Lung microvascular endothelial cell (primary cell): ENCODE measurements around the gene FYN. TPM values are rescaled to one million over a fixed set of nuclear protein-coding genes. Genes with fewer than 3 reads are reported as not detected.
A peak's percentile ranks its signal among the peaks of the same experiment; 100 is the strongest.
"Not testable (repeated sequence)": the region's sequence is repeated elsewhere in the genome, so short reads cannot be mapped to it uniquely, and the experiment has no call there.

Experiments
- DNase-seq, 2 donors: peaks; one replicate each; pipeline versions ENCODE4 v3.0.0 to v3.0.0-alpha.2; 2010; ENCODE audit warnings: low read depth in 2 of 2
- total RNA-seq: library from RNA; depleted of rRNA; stranded (reverse); fragments of >200 nt; gene quantifications from 2 replicates; pipeline ENCODE4 v1.2.1, GENCODE V29; 2014

FYN gene
- 53.4 and 77.0 TPM in 2 replicates for total RNA-seq

DNA sequence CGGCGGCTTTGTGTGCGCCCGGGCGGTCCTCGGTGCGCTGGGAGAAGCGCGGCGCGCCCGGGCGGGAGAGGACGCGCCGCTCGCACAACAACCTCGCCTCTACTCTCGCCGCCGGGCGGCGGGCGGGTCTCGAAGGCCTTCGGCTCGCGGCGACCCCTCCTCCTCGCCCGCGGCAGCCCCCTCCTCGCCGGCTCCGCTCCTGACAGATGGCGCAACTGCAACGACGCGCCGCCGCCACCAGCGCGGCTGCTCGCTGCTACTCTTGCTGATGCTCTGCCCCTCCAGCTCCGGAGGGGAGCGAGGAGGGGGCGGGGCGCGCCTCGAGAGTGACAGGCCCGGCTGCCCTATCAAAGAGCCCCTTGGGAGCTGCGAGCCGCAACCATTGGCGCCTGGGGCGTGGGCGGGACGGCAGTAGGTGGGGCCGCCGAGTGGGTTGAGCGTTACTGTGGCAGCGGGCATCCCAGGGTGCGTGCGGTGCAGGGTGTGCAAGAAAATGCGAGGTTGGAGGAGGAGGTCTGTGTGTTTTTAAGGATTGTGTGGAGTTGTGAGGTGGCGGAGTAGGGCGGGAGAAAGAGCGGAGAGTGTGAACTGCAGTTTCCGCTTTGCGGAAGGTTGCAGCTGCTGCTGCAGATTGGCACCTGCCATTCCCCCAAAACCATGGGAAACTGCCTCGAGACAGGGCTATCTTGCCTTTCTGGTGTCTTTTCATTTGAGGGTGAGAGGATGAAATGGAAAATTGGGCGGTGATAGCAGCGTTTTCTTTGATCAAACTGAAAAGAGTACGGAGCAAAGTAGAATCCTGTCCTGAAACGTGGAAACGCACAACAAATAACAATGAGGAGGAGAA, at the start of gene FYN:
Gene FYN, minus strand, starts transcription at position 275 of the 847 bp plus-strand sequence. CDS start 153,401 bp downstream, outside the sequence.
- peak; percentile 97 to 98 for DNase-seq

DNA sequence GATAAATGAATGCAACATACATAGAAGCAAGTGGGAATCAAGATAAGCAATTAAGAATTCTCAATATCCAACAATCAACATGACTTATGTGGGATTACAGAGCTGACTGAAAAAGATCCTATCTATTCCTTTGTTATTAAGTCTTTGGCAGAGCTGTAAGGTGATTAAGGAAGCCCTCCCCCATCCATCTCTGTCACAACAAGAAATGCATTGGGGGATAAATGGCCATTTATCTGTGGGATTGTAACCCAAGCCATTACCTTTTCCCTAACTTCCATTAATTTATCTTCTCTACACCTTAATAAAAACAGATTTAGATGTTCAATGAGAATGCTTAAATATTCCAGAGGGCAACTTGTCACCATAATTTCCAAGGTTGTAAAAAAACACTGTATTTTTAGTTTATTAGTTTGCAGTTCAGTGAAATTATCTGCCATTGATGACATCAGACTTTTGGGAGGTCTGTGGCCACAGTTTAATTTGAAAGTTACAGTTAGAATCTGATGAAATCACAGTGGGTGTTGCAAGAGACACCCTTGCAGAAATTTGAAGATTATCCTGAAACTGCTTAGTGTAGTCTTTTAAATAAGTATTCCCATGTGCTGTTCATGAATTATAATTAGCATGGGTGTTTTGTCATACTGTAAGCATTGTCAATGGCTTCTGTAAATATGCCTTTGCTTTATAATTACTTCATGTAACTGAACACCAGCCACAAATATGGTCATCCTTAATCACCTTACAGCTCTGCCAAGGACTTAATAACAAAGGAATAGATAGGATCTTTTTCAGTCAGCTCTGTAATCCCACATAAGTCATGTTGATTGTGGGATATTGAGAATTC, 49.4 kb upstream of the FYN start:
- peak in 1 of 2 donors; percentile 3 for DNase-seq

GRCh38 chr6:111921103-111921502, 47.9 kb upstream of the FYN start:
- DNase-seq, result no peak

DNA sequence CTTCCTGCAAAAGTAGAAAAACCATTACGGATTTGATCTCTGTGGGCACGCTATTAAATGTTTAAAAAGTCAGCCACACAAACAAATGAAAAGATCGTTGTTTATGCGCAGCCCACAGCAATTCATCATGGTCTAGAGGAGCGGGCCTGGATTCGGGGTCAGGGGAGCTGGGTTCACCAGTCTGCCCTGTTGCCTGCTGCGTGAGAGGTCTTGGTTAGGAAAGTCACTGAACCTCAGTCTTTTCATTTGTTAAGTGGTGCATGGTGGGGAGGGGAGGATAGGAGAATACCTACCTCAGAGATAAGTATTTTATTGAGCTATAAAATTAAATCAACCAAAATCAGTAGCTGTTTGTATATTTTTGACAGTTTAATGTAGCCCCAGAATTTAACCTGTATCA, 47.3 kb upstream of the FYN start:
- DNase-seq, result no peak

DNA sequence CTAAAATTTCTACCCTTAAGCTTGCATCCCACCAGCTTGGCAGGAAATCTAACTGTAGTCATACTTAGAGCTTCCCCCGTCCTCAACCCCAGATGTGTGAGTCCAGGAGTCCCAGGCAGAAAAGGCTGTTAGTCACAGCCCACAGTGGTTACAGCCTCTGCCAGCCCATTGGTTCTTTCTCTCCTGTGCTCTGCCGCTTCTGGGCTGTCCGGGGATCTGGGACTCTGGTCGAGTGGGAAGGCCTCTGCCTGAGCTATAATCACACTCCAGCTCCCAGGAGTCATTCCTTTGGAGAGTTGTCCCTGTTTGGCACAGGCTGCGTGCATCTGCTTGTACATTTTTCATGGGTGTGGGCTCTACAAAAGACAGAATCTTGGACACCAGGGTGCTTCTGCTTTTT, 45.6 kb upstream of the FYN start:
- peak in 1 of 2 donors; percentile 19 for DNase-seq

DNA sequence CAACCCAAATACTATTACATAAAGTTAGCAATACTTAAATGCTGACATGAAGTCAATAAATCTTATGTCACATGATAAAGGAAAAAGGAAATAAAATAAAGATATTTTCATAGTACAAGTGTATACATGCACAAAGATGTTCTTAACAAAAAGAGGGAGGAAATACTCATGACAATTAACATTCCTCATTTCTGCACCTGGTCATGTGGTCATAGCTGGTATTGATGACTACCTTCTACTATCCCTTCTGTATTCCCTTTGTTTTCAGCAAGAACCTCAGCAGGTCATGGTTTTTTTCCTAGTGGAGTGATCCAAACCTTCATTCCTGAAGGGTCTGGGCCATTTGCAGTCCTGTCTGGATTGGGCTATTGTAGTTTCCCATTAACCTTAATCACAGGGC, 43.5 kb upstream of the FYN start:
- no peak for DNase-seq

GRCh38 chr6:111914617-111915016, 41.4 kb upstream of the FYN start:
- DNase-seq, result no peak

DNA sequence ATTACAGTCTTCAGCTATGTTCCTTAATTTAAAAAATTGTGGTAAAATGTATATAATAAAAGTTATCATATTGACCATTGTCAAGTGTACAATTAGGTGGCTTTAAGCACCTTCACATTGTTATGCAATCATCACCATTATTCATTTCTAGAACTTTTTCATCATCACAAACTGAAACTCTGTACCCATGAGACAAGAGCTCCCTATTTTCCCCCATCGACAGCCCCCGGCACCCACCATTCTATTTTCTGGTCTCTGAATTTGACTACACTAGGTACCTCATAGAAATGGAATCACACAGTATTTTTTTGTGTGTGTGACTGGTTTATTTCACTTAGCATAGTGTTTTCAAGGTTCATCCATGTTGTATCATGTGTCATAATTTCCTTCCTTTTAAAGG, 39.7 kb upstream of the FYN start:
- no peak for DNase-seq

GRCh38 chr6:111911428-111911827, 38.2 kb upstream of the FYN start:
- DNase-seq, result no peak

- no peak for DNase-seq
These were observed 36.0 kb upstream of the FYN start for GRCh38 chr6:111909238-111909637.

- not testable (repeated sequence) for DNase-seq
These were observed 35.1 kb upstream of the FYN start for GRCh38 chr6:111908365-111908764.

- DNase-seq, result no peak
These were observed 27.5 kb upstream of the FYN start for GRCh38 chr6:111900735-111901134.

GRCh38 chr6:111899531-111899930, 26.3 kb upstream of the FYN start:
- no peak for DNase-seq

- no peak for DNase-seq
These were observed 25.2 kb upstream of the FYN start for GRCh38 chr6:111898452-111898851.

GRCh38 chr6:111894951-111895350, 21.7 kb upstream of the FYN start:
- DNase-seq, result peak in 1 of 2 donors; percentile 60

GRCh38 chr6:111894272-111894671, 21.0 kb upstream of the FYN start:
- peak in 1 of 2 donors; percentile 67 for DNase-seq

DNA sequence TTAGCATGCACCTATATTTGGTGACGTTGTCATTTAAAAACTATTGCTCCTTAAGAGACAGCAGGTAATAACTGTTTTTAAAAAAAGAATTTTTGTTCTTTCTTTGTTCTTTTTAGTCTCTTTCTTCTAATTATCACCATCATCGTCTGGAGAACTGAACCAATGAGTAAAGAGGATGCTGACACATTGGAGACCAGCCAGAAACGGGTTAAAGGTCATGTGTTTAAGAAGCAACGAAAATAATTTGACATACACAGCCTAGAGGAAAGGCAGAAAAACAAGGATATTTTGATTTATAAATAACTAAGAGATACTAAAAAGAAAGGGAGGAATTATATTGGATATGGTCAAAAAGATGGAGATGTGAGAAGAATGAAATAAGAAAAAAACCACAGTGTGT, 19.2 kb upstream of the FYN start:
- peak in 1 of 2 donors; percentile 67 for DNase-seq

DNA sequence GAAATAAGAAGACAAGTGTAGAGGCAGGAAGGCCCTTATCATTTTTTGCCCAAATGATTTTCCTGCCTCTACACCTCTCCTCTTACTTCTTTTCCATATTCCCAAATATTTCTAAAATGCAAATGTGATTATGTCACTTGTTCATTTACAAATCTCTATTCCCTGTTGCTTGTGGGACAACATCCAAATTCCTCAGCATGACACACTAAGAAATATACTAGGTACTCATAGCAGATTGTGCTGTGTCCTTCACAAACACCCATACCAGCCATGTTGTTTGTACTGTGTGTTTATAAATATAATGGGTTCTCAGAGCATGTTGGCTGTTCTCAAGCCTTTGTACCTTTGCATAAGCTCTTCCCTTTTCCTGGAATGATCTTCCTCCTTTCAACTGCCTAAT, 17.7 kb upstream of the FYN start:
- no peak for DNase-seq

DNA sequence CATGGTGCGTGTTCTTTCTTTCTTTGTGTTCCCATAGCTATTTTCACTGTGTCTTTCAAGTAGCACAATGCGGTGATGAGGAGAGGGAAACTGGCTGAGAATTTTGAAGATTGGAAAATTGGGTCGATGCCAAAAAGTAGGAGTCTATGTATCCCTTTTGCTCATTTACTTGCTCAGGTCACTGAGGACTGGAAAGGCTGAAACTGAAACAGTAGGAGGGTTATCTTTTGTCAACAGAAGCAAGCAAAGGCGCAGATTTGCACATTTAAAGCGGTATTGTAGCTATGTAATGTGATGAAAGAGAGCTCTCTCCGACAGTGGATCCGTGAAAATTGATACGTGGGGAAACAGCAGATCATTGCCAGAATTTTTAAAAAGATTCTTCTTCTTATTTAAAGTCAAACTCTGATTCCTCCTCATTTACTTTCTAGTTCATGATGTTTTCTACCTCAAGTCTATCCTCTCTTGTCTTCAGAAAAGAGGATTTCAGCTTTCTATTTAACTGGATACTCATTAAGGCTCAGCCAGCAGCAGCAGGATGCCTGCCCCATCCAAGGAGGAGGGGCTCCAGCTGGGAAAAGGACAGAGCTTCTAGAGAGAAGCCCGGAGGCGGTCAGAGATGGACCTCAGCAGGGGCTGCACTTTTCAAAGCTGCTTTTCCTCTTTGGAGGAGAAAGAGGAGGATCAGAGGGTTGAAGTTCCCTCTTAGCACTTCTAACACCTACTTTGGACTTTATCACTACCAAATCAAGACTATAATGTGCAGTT, 15.9 kb upstream of the FYN start:
- peak in 1 of 2 donors; percentile 45 for DNase-seq

GRCh38 chr6:111886793-111887192, 13.5 kb upstream of the FYN start:
- DNase-seq, result not testable (repeated sequence)

DNA sequence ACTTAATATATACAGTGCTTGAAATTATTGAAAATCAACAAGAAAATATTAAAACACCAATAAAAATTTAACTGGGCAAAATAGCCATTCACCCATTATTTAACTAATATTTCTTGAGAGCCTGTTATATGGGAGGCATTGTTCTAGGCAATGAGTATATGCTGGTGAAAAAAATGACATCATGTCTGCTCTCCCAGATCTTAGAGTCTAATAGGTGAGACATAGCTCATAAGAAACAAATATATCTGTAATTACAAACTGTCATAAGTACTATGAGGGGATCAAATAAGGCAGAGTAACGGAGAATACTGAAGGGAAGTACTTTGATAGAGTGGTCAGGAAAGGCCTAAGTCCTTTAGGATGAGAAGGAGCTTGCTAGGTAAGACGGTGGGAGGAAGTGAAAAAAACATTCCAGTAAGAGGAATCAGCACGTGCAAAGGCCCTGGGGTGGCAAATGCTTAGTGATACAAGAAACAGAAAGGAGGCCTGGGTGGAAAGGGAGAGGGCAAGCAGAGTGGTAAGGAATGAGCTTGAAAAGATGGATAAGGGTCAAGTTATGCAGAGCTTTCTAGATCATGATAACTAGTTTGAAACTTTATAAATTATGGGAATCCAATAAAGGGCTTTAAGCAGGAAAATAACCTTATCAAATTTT, 12.2 kb upstream of the FYN start:
- DNase-seq, result no peak
